Coronary artery (tissue), 2 donors: Measurements from ENCODE around the gene IFNL1.

Experiments used
- DNase-seq: peaks from one replicate; pipeline ENCODE4 v3.0.0-alpha.2; 2017; ENCODE audit warnings: low spot score
- H3K27ac ChIP-seq, 2 donors: fragments of 200-600 bp; sonication (generic); one replicate each; pipeline ENCODE4 v1.5.1; 2016 to 2019
- H3K4me3 ChIP-seq: fragments of 200-600 bp; sonication (generic); 2 replicates; pipeline ENCODE4 v1.5.1; 2016; ENCODE audit warnings: mild to moderate bottlenecking, moderate library complexity
- CTCF ChIP-seq: fragments of 200-600 bp; sonication (generic); IDR thresholded peaks from one replicate; pipeline ENCODE4 v1.5.1; 2019; ENCODE audit warnings: antibody characterized with exemption

The IFNL1 gene

GRCh38 chr19:39318690-39319089 lies 22.5 kb downstream of the IFNL1 start:
- Histone ChIP-seq H3K4me3 (no peak overlapping the region), H3K27ac (no peak overlapping the region)
- DNase-seq = no peak
- TF ChIP-seq CTCF = no peak

GRCh38 chr19:39319098-39319891 lies 23.1 kb downstream of the IFNL1 start:
- no peak for TF ChIP-seq CTCF
- DNase-seq = no peak
- Histone ChIP-seq H3K27ac (no peak overlapping the region), H3K4me3 (peak overlapping the region; percentile 83)

- TF ChIP-seq CTCF = no peak
- no peak for DNase-seq
- Histone ChIP-seq H3K4me3 (peak overlapping the region; percentile 83), H3K27ac (no peak overlapping the region)
Measured at GRCh38 chr19:39319892-39320248, 23.7 kb downstream of the IFNL1 start.

GRCh38 chr19:39321117-39321831 lies 25.1 kb downstream of the IFNL1 start:
- no peak for DNase-seq
- H3K27ac ChIP-seq = no peak overlapping the region
- H3K4me3 ChIP-seq = peak overlapping the region; percentile 83
- TF ChIP-seq CTCF = no peak

- TF ChIP-seq CTCF = no peak
- DNase-seq = no peak
- H3K4me3 ChIP-seq = no peak overlapping the region
- no peak overlapping the region for H3K27ac ChIP-seq
Measured at GRCh38 chr19:39321832-39322176, 25.6 kb downstream of the IFNL1 start.

GRCh38 chr19:39324242-39324842 lies 28.1 kb downstream of the IFNL1 start:
- no peak for DNase-seq
- TF ChIP-seq CTCF = no peak

More at GRCh38 chr19:39324242-39324842, 28.1 kb downstream of the IFNL1 start:
- Histone ChIP-seq H3K27ac (no peak overlapping the region), H3K4me3 (no peak overlapping the region)
